Left colon (tissue), 2 donors: ENCODE data around the gene STXBP5. TPM values are rescaled to one million over a fixed set of nuclear protein-coding genes. Genes with fewer than 3 reads are reported as not detected.

Experiments used
- ATAC-seq: fragments of 200-7000 bp; cut with Tn5 transposase; one replicate; pipeline ENCODE4 v1.9.1; 2020; ENCODE audit warnings: mild to moderate bottlenecking, moderate library complexity
- DNase-seq, 2 donors: peaks; one replicate each; pipeline ENCODE4 v3.0.0-alpha.2; 2020
- intact Hi-C, 2 donors: fragments of 100-400 bp; cut with DNase I in 1 of 2; cut with micrococcal nuclease in 1 of 2; formaldehyde crosslinking; loops; one replicate each; pipeline versions ENCODE4 v1.11.2 to v1.14.0; 2022; cut with DNase I, micrococcal nuclease
- long read RNA-seq: library from polyadenylated mRNA; unstranded; transcript quantifications from one replicate; pipeline ENCODE4 v2.0.0, GENCODE V29; 2021
- total RNA-seq, 2 donors: library from RNA; stranded (reverse); fragmentation: NEBNext Ultra II Directional; extraction: Animal tissue kit (Norgen Biotek cat#: 25700); gene quantifications; one replicate each; pipeline ENCODE4 v1.2.1, GENCODE V29; 2021
- donor health status: DM: no; HTN: no; CAD: no.
- donor health status: DM: yes; HTN: yes; CAD: no.

STXBP5 gene
- total RNA-seq, result 10 to 100 TPM; 58.0 to 86.1 TPM
- long read RNA-seq, full-length matches to known transcripts, result 3 of 27 reads
- long read RNA-seq, partial matches to known transcripts, result 6 of 27 reads
- long read RNA-seq, other reads (novel, unspliced or antisense), result 18 of 27 reads

GRCh38 chr6:147204060-147204785 lies at the start of gene STXBP5:
TSS of gene STXBP5 (plus strand) at chr6:147204417. CDS start at chr6:147204533, 116 bp downstream.
- DNase-seq, result peak; percentile 58 to 73
- intact Hi-C loops, result no loop called here
- peak; percentile 21 for ATAC-seq

GRCh38 chr6:147154454-147154853 lies 49.8 kb upstream of the STXBP5 start:
- peak; percentile 73 for ATAC-seq
- DNase-seq, result no peak
- intact Hi-C loops, result no loop called here

DNA sequence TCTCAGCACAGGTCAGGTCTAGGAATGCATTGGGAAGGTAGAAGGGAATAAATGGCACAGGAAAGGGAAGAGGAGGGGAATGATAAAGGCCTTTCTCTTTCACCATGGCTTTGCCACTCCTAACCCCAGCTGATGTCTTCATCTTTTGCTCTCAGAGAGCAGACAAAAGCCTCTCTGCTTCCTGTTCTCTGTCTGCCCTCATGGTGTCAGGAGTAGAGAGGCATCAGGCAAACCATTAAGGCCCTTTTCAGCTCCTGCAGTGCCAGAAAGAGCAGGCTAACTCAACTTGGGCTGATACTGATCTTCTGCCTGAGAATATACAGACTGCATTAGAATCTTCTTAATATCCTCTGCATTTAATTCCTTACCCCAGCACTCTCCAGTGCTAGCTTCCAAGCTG lies 48.0 kb upstream of the STXBP5 start:
- no peak for ATAC-seq
- intact Hi-C loops, result no loop called here
- DNase-seq, result no peak

- DNase-seq (no peak), ATAC-seq (no peak)
- intact Hi-C loops, result no loop called here
Measured at GRCh38 chr6:147156799-147157382, 47.3 kb upstream of the STXBP5 start.

GRCh38 chr6:147157930-147158329 lies 46.3 kb upstream of the STXBP5 start:
- no peak for DNase-seq
- ATAC-seq, result no peak
- intact Hi-C loops, result no loop called here

DNA sequence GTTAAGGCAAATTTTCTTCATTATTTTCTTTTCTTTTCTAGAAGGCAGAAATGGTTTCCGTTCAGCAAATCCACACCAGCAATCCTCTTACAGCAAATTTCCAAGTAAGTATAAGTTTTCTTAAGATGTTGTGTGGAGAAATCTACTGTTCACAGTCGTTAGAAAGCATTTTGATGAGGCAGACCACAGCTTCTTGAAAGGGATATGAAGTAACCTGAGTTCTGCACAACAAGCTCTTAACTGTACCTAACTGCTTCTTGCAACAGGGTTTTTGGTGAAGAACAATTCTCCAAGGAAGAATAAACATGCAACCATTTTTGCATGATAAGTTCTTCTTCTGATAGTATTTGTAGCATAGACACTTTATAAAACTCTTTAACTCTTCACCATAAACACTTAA lies 45.3 kb upstream of the STXBP5 start:
- ATAC-seq, result no peak
- intact Hi-C loops, result no loop called here
- DNase-seq, result no peak

- intact Hi-C loops, result no loop called here
- ATAC-seq (no peak), DNase-seq (no peak)
Measured at GRCh38 chr6:147159536-147160374, 44.5 kb upstream of the STXBP5 start.

- DNase-seq, result no peak
- intact Hi-C loops, result no loop called here
- ATAC-seq, result no peak
Measured at GRCh38 chr6:147160593-147160992, 43.6 kb upstream of the STXBP5 start.

- no peak for ATAC-seq
- intact Hi-C loops, result no loop called here
- no peak for DNase-seq
Measured at GRCh38 chr6:147161253-147161973, 42.8 kb upstream of the STXBP5 start.

DNA sequence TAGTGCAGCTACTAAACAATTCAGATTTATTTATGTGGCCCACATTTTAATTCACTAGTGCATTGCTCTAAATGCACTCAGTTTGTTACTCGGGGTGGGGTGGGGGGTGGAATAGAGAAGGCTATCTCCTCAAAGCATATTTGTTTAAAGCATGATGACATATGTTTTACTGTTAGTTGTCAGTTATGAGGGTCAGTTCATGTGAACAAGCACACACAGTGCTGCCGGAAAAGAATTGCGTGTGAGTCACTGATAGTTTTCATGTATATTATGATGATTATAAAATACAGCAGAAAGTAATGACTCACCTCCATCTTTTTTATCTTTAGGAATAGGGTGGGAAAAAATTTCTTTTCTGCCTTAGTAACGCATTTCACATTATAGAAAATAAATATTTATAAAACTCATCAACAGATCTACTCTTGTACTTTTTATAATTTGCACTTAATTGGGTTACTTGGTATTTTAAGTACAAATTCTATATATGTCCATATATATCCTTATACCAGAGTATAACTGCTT lies 42.2 kb upstream of the STXBP5 start:
- ATAC-seq, result peak; percentile 97
- DNase-seq, result peak; percentile 29 to 67
- intact Hi-C loops, result no loop called here

GRCh38 chr6:147164761-147165160 lies 39.5 kb upstream of the STXBP5 start:
- intact Hi-C loops, result no loop called here
- DNase-seq (no peak), ATAC-seq (no peak)

GRCh38 chr6:147166360-147166944 lies 37.8 kb upstream of the STXBP5 start:
- no peak for ATAC-seq
- intact Hi-C loops, result no loop called here

DNA sequence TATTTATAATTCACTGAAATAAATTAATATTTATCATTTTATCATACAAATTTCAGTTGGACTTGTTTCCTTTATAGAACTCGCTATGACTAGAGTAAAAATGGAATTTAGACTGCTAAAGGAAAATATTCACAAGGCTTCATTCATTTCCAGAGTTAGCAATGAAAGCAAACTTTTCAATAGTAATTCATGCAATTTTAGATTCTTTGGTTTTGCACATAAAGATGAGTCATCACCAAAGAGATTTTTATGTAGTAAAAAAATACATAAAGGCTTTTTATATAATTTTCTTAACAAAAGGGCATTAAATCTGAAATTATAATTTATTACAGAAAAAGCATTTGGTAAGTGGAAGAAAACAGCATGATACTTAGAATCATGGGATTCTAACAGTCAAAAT lies 37.2 kb upstream of the STXBP5 start:
- ATAC-seq (no peak), DNase-seq (no peak)
- intact Hi-C loops, result no loop called here

More at GRCh38 chr6:147166360-147166944, 37.8 kb upstream of the STXBP5 start:
- no peak for DNase-seq

GRCh38 chr6:147167576-147168461 lies 36.4 kb upstream of the STXBP5 start:
- DNase-seq (no peak), ATAC-seq (no peak)
- intact Hi-C loops, result no loop called here

DNA sequence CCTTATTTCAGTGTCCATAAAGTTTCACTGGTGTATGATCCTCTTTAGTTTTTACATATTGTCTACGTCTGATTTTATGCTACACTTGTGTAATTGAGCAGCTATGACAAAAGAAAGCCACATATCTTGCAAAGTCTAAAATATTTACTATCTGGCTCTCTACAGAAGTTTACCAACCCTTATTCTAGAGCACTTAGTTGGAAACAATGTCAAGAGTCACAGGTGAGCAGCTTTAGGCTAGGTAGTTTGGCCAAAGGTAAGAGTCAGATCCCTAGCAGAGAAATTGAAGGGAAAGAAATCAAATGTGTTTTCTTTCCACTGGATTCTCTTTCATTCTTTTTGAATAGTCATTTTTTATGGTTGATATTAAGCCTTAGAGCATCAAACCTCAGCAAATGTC lies 34.7 kb upstream of the STXBP5 start:
- DNase-seq (no peak), ATAC-seq (no peak)
- intact Hi-C loops, result no loop called here

- ATAC-seq (no peak), DNase-seq (no peak)
- intact Hi-C loops, result no loop called here
Measured at GRCh38 chr6:147170269-147170668, 33.9 kb upstream of the STXBP5 start.

GRCh38 chr6:147173140-147173539 lies 31.1 kb upstream of the STXBP5 start:
- ATAC-seq (no peak), DNase-seq (no peak)
- intact Hi-C loops, result no loop called here
